Hepatocyte (in vitro differentiated cells): ENCODE data around the gene P2RY14.

Source experiments
- EZH2phosphoT487 ChIP-seq: fragments of 200-600 bp; sonication (generic); IDR thresholded peaks from one replicate; pipeline ENCODE4 v1.6.1; 2018; ENCODE audit warnings: antibody characterized with exemption, mild to moderate bottlenecking, low read depth, moderate library complexity; ENCODE audit not compliant: unreplicated experiment, severe bottlenecking
- TF ChIP-seq, protein P1 (sequence below): fragments of 200-600 bp; sonication (generic); IDR thresholded peaks from 2 replicates; pipeline ENCODE4 v1.5.1; 2016; ENCODE audit warnings: antibody characterized with exemption, mild to moderate bottlenecking; ENCODE audit not compliant: poor library complexity

DNA sequence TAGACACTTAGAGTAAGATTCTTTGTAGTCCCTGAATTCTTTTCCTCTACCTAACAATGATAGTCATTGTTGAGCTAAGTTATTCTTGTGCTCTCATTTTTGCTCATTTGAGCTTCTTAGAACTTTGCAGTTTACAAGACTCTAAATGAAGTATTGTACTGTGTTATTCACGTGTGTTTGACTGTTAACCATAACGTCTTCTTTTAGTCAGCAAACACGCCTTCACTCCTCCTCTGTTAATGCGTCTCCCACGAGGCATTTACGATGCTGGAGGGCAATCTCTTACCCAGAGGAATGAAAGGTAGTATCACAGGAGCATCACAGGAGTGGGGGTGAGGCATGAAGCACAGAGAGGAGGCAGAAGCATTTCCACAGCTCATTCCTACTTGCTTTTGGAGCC is 14.8 kb upstream of the P2RY14 start:
- no peak for TF ChIP-seq EZH2phosphoT487
- TF ChIP-seq, protein P1, sequence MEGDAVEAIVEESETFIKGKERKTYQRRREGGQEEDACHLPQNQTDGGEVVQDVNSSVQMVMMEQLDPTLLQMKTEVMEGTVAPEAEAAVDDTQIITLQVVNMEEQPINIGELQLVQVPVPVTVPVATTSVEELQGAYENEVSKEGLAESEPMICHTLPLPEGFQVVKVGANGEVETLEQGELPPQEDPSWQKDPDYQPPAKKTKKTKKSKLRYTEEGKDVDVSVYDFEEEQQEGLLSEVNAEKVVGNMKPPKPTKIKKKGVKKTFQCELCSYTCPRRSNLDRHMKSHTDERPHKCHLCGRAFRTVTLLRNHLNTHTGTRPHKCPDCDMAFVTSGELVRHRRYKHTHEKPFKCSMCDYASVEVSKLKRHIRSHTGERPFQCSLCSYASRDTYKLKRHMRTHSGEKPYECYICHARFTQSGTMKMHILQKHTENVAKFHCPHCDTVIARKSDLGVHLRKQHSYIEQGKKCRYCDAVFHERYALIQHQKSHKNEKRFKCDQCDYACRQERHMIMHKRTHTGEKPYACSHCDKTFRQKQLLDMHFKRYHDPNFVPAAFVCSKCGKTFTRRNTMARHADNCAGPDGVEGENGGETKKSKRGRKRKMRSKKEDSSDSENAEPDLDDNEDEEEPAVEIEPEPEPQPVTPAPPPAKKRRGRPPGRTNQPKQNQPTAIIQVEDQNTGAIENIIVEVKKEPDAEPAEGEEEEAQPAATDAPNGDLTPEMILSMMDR = no peak
